Thyroid gland (tissue), 4 donors: ENCODE measurements around the gene EHD4.
A peak's percentile ranks its signal among the peaks of the same experiment; 100 is the strongest.

ENCODE experiments used
- POLR2A ChIP-seq, 2 donors: fragments of 450-650 bp; IDR thresholded peaks; one replicate each; pipeline ENCODE4 v1.6.1; 2017; ENCODE audit warnings: antibody characterized with exemption in 2 of 2, mild to moderate bottlenecking in 2 of 2, moderate library complexity in 1 of 2
- TF ChIP-seq, protein P1 (sequence below), 6 experiments: fragments of 200-600 bp in 3 of 6; fragments of 450-650 bp in 3 of 6; sonication (generic) in 3 of 6; IDR thresholded peaks; one replicate each; pipeline ENCODE4 v1.5.1; 2016 to 2019; ENCODE audit warnings: antibody characterized with exemption in 6 of 6, mild to moderate bottlenecking in 2 of 6, inconsistent platforms in 1 of 6, moderate library complexity in 1 of 6

DNA sequence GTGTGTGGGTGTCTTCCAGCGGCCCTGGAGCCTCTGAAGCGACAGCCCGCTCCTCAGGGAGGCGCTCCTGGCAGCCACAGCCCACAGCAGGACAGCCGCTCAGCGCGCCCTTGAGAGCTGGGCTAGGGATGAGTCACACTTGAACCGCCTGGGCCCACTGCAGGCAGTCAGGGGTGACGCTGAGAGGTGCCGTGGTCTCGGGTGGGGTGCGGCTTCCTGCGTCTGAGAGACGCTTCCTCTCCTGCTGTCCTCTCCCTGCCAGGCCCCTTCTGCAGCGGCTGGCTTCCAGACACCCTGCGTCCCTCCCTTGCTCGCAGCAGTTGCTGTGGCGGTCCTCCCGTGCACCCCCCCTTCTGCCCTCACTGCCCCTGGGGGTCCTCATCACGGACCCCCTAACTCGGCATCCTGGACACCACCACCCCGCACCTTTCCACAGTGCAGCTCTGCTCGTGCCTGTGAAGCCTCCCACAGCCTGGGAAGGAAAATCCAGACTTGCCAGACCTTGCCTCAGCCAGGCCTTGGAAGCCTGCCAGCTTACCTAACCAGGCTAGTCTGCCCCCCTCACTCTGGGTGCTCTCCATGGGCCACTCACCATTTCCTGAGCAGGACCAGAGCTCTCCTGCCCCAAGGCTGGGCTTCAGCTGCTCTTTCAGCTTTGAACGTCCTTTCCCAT lies 77.4 kb downstream of the EHD4 start:
- TF ChIP-seq, protein P1, sequence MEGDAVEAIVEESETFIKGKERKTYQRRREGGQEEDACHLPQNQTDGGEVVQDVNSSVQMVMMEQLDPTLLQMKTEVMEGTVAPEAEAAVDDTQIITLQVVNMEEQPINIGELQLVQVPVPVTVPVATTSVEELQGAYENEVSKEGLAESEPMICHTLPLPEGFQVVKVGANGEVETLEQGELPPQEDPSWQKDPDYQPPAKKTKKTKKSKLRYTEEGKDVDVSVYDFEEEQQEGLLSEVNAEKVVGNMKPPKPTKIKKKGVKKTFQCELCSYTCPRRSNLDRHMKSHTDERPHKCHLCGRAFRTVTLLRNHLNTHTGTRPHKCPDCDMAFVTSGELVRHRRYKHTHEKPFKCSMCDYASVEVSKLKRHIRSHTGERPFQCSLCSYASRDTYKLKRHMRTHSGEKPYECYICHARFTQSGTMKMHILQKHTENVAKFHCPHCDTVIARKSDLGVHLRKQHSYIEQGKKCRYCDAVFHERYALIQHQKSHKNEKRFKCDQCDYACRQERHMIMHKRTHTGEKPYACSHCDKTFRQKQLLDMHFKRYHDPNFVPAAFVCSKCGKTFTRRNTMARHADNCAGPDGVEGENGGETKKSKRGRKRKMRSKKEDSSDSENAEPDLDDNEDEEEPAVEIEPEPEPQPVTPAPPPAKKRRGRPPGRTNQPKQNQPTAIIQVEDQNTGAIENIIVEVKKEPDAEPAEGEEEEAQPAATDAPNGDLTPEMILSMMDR (IDR thresholded peaks at IDR 0.05): peak in 1 of 6 experiments; percentile 9
- no peak for TF ChIP-seq POLR2A (IDR thresholded peaks at IDR 0.05)
